Cardiac septum (tissue), 1 donor: ENCODE data around the gene HMX2. TPM values are rescaled to one million over a fixed set of nuclear protein-coding genes. Genes with fewer than 3 reads are reported as not detected.
A peak's percentile ranks its signal among the peaks of the same experiment; 100 is the strongest.
"Not testable (repeated sequence)": the region's sequence is repeated elsewhere in the genome, so short reads cannot be mapped to it uniquely, and the experiment has no call there.

Source experiments
- DNase-seq: peaks from one replicate; pipeline ENCODE4 v3.0.0-alpha.2; 2020; ENCODE audit warnings: low spot score
- intact Hi-C: fragments of 100-400 bp; cut with DNase I; formaldehyde crosslinking; loops from one replicate; pipeline ENCODE4 v1.14.0; 2022
- total RNA-seq: library from RNA; stranded (reverse); fragmentation: NEBNext Ultra II Directional; extraction: Animal tissue kit (Norgen Biotek cat#: 25700); gene quantifications from one replicate; pipeline ENCODE4 v1.2.1, GENCODE V29; 2021
- donor health status: DM: no; HTN: no; CAD: no.

The HMX2 gene
- total RNA-seq, 1 donor from 2014 or later, result not detected

DNA sequence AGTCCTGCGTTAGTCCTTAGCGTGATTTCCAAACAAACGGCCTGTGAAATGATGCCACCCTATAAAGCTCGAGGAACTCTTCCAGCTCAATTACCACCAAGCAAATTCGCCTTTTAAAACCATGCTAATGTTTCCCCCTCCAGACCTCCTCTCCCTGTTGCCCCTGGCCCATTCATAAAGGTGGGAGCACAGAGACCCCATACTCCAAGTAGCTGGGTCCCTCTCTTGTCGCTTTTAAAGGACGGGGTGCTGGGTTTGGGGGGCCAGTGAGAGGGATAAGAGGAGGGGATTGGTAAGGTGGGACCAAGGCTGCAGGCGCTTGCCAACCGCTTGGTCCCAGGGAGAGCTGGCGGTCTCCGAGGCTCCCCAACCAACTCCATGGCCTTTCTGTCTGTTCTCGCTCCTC lies 1.2 kb downstream of the HMX2 start:
- no peak for DNase-seq
- intact Hi-C loops, result no loop called here

- intact Hi-C loops, result loop anchor here (5.0 to 10.0 kb wide), 2 partner anchors 142 to 1265 kb away; partner anchors contain the start of genes ACADSB, IKZF5 and OAT
- DNase-seq, result no peak
Measured at GRCh38 chr10:123149568-123150270, 1.8 kb downstream of the HMX2 start.

DNA sequence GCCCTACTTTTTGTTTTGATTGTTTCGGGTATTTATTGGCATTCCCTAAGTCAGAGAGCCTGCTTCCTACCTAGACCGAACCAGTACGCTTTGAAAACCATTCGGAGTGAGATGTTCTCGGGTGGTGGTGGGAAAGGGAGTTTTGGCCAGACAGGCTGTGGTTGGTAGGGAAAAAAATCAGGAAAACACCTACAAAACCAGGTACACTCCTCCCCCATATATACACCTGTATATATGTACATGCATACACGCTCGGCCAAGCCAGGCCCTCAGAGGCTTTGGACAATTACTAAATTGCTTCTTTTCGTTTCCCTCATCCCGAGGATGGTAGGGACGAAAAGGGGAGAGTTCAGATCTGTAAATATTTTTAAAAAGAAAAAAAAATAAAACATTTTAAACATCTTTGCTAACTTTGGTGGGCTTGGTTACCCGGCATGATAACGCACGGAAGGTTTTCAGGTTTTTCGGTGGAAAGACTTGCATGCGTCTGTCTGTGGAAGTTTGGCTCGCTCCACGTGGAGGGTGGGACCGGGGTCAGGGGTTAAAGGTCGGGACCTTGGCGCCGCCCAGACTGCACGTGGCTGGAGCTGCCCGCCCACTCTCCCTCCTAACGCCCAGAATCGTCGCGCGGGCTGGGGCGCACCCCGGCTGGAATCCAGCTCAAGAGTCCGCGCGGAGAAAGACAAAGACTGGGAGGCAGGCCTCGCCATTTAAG lies 2.5 kb downstream of the HMX2 start:
- no peak for DNase-seq
- intact Hi-C loops, result loop anchor here (5.0 to 10.0 kb wide), 2 partner anchors 143 to 1264 kb away; partner anchors contain the start of genes ACADSB, IKZF5 and OAT

DNA sequence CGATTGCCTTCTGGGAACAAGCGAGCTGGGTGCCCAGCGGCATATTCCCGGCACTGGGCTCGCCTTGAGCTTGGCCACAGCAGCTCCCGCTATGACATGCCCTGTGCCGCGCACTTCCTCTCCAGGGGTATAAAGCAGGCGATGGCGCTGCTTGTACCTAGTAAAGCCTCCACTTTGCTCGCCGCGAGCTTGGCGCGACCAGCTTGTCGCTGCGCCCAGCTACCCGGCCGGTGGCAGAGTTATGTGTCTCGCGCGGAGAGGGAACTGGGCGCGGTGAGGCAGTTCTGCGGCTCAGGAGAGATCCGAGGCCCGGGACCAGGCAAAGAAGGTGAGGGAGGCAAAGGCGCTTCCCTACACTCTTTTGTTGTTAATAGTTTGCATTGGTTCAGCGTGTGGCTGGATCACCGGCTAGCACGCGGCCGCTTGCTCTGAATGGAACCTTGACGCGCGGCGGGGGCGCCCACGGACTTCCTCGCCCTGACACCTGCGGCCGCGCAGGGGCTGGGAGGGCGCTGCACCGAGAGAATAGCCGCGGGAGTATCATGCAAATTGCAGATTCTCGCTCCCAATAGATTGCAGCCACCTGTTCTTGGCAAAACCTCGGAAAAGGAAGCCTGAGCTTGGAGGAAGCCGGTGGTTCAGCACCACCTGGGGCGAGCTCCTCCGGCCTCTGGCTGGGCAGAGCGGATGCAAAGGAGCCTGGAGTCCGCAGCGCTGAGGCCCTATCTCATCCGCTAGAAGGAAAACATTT lies 3.2 kb downstream of the HMX2 start:
- no peak for DNase-seq
- intact Hi-C loops, result loop anchor here (5.0 to 10.0 kb wide), 2 partner anchors 144 to 1264 kb away; partner anchors contain the start of genes ACADSB, IKZF5 and OAT

DNA sequence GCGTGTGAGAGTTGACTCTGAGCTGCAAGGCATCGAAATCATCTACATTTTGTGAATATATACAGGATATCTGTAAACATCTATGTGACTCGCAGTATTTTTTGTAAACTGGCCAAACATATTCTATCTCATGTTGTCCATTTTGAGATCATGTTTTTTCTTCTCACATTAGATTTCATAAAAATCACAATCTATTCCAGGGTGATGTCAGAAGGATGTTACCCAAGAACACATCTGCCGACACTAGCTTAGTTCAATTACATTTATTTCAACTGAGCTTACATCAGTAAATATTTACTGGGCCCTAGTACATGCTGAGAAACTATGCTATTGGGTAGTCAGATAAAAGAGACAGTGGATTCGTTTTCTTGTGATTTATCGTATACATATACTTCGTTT lies 3.8 kb downstream of the HMX2 start:
- no peak for DNase-seq

GRCh38 chr10:123153486-123154091 lies 5.7 kb downstream of the HMX2 start:
- intact Hi-C loops, result loop anchor here (5.0 to 10.0 kb wide), 2 partner anchors 146 to 1261 kb away; partner anchors contain the start of genes ACADSB, IKZF5 and OAT
- DNase-seq, result no peak

More for the DNA sequence above, 3.8 kb downstream of the HMX2 start:
- intact Hi-C loops, result loop anchor here (5.0 to 10.0 kb wide), 2 partner anchors 144 to 1263 kb away; partner anchors contain the start of genes ACADSB, IKZF5 and OAT

GRCh38 chr10:123154092-123154710 lies 6.3 kb downstream of the HMX2 start, which contains the start of gene BUB3:
TSS of gene BUB3 (plus strand) at chr10:123154402. CDS start at chr10:123154918, 516 bp downstream.
- intact Hi-C loops, result loop anchor here (5.0 to 10.0 kb wide), 2 partner anchors 147 to 1261 kb away; partner anchors contain the start of genes ACADSB, IKZF5 and OAT
- peak; percentile 99 for DNase-seq

- intact Hi-C loops, result loop anchor here (5.0 to 10.0 kb wide), 2 partner anchors 148 to 1260 kb away; partner anchors contain the start of genes ACADSB, IKZF5 and OAT
- DNase-seq, result no peak
Measured at GRCh38 chr10:123154711-123155505, 7.0 kb downstream of the HMX2 start.

- intact Hi-C loops, result loop anchor here (10.0 kb wide), 1 partner anchor 1259 kb away; the partner anchor contains the start of gene OAT
- DNase-seq, result no peak
Measured at GRCh38 chr10:123156078-123156477, 8.1 kb downstream of the HMX2 start.

- intact Hi-C loops, result loop anchor here (10.0 kb wide), 1 partner anchor 1258 kb away; the partner anchor contains the start of gene OAT
- no peak for DNase-seq
Measured at GRCh38 chr10:123157210-123157609, 9.3 kb downstream of the HMX2 start.

DNA sequence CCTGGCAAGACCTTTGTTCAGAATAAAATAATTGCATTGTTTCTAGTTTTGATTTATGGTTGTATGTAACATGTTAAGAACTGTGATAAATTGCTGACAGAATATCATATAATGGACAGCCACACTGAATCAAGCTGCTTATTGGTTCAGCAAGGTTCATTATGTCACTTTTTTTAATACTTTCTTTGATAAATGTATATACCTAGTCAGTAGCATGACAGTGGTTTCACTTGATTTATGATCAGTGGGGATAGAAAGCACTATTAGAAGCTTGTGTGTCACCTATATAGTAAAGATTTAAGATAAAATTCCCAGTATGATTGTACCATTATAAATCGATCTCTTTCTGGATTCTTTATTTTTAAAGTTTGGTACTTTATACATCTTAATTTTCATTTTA lies 10.7 kb downstream of the HMX2 start:
- no peak for DNase-seq
- intact Hi-C loops, result loop anchor here (10.0 kb wide), 1 partner anchor 1256 kb away; the partner anchor contains the start of gene OAT

DNA sequence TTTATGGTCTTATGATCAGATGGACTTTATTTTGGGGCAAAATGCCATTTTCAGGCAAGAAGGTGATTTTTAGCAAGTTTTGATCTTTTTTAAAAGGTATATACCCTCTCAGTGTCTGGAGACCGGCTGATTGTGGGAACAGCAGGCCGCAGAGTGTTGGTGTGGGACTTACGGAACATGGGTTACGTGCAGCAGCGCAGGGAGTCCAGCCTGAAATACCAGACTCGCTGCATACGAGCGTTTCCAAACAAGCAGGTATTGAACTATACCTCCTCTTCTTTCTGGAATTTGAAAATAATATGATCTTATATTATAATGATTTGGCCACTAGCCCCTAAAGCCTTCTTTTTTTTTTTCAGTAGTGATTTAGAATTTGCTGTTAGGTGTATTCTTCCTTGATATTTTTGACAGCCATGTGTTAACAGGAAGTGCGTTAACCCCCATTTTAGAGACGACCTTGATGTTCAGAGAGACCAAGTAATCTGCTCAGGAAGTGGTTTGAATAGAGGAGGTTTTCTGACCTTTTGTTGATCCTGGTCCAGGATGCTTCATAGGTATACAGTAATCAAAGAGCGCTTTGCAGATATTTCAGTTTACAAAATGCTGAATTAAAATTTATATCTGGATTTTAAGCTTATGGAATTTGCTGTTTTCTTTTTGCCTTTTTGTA lies 12.5 kb downstream of the HMX2 start:
- intact Hi-C loops, result no loop called here
- DNase-seq, result no peak

DNA sequence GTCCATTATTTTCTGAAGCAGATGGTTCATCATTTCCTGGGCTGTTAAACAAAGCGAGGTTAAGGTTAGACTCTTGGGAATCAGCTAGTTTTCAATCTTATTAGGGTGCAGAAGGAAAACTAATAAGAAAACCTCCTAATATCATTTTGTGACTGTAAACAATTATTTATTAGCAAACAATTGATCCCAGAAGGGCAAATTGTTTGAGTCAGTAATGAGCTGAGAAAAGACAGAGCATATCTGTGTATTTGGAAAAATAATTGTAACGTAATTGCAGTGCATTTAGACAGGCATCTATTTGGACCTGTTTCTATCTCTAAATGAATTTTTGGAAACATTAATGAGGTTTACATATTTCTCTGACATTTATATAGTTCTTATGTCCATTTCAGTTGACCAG lies 16.4 kb downstream of the HMX2 start:
- no peak for DNase-seq
- intact Hi-C loops, result no loop called here

DNA sequence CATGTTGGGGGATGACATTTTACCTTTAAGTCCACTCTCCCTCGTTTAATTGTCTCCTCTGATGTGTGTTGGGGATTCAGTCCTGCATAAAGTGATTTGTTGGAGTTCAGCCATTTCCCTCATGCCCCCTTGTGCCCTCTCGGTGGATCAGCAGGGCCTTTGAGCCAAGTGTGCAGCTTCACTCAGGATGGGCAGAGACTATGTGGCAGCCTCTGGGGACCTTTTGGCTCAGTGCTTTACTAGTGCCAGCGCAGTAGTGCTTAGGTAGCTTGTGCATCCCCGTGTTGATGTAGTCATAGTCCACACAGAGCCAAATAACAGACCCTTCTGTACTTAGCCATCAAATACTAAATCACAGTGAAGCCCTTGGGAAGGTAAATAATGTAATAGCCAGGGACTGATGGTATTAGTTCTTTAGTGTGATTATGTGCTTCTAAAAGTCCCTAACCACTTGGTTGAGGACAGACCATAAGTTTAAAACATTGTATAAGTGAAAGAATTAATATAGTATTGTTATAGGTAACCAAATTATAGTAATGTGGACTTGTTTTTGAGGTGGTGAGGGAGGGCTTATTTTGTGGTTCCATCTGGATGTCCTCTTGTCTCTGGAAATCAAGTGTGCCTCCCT lies 17.6 kb downstream of the HMX2 start:
- intact Hi-C loops, result no loop called here
- no peak for DNase-seq

GRCh38 chr10:123166618-123167017 lies 18.7 kb downstream of the HMX2 start:
- intact Hi-C loops, result no loop called here
- no peak for DNase-seq

DNA sequence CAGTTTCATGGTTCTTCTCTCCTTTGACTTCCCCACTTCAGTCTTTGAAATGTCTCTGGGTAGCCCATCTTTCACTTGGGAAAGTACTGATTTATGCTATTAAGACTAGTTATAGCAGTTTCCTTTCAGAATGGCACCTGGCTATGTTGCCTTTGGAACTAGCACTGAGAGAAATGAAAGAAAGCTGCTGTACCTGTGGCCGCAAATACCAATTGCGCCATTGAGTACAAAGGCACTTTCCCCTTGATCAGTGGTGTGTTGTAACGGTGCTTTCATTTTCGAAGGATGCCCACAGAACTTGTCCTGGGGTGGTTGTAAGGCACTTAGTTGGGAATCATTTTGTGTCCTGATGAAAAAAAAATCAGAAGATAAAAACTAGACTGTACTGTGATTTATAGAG lies 23.0 kb downstream of the HMX2 start:
- intact Hi-C loops, result no loop called here

GRCh38 chr10:123171616-123172015 lies 23.7 kb downstream of the HMX2 start:
- intact Hi-C loops, DNase-seq: not testable (repeated sequence)

More for the DNA sequence above, 23.0 kb downstream of the HMX2 start:
- DNase-seq, result no peak
